Neural cell (in vitro differentiated cells): ENCODE measurements around the gene NPIPA5.
"Not testable (repeated sequence)": the region's sequence is repeated elsewhere in the genome, so short reads cannot be mapped to it uniquely, and the experiment has no call there.

ENCODE experiments used
- CTCF ChIP-seq: fragments of 450-650 bp; IDR thresholded peaks from 2 replicates; pipeline ENCODE4 v1.5.1; 2014; ENCODE audit warnings: antibody characterized with exemption, mild to moderate bottlenecking, moderate library complexity; ENCODE audit not compliant: poor library complexity, severe bottlenecking
- POLR2AphosphoS5 ChIP-seq: IDR thresholded peaks from 2 replicates; pipeline ENCODE4 v1.6.1; 2012
- RAD21 ChIP-seq: fragments of 450-650 bp; conservative IDR thresholded peaks from 2 replicates; pipeline ENCODE4 v1.6.1; 2014; ENCODE audit warnings: antibody characterized with exemption, mild to moderate bottlenecking, moderate library complexity

GRCh38 chr16:15421696-15422095 is 43.6 kb upstream of the NPIPA5 start:
- TF ChIP-seq RAD21, POLR2AphosphoS5, CTCF: not testable (repeated sequence)
